Activated CD4-positive, alpha-beta T cell treated with anti-CD3 and anti-CD28 coated beads, Interleukin-10, Interleukin-2, amounts not matched to agents 100 ng/mL and 50 ng/mL, durations not matched to agents 16 hours and 8 hours (primary cell): Measurements from ENCODE around the gene P3H3.

Experiments used
- DNase-seq: peaks from one replicate; pipeline ENCODE4 v3.0.0-alpha.2; 2020

P3H3 gene, protein sequence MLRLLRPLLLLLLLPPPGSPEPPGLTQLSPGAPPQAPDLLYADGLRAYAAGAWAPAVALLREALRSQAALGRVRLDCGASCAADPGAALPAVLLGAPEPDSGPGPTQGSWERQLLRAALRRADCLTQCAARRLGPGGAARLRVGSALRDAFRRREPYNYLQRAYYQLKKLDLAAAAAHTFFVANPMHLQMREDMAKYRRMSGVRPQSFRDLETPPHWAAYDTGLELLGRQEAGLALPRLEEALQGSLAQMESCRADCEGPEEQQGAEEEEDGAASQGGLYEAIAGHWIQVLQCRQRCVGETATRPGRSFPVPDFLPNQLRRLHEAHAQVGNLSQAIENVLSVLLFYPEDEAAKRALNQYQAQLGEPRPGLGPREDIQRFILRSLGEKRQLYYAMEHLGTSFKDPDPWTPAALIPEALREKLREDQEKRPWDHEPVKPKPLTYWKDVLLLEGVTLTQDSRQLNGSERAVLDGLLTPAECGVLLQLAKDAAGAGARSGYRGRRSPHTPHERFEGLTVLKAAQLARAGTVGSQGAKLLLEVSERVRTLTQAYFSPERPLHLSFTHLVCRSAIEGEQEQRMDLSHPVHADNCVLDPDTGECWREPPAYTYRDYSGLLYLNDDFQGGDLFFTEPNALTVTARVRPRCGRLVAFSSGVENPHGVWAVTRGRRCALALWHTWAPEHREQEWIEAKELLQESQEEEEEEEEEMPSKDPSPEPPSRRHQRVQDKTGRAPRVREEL

DNA sequence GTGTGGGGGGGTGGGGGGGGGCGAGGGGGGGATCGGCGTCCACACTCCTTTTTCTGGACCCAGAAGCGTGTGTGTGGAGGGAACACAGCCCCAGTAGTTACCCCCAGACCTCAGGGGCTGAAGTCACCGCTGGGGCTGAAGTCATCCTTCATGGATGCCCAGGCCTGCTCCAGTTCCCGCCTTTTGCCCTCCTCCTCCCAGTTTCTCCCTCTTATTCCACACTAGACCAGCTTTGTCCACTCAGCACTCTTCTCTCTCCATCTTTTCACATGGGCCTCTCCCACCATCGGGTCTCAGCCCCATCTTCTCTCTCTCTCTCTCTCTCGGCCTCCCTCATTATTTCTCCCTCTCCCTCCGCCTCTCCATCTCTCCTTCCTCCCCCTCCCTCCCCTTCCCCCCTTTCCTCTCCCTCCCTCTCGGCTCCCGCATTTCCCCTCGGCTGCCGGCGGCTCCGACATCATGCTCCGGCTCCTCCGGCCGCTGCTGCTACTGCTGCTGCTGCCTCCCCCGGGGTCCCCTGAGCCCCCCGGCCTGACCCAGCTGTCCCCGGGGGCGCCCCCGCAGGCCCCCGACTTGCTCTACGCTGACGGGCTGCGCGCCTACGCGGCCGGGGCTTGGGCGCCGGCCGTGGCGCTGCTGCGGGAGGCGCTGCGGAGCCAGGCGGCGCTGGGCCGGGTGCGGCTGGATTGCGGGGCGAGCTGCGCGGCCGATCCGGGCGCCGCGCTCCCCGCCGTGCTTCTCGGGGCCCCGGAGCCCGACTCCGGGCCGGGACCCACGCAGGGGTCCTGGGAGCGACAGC, at the start of gene P3H3:
Gene P3H3 (plus strand): TSS at position 426 of the 799 bp plus-strand sequence. CDS start 34 bp downstream, at position 460.
- no peak for DNase-seq

DNA sequence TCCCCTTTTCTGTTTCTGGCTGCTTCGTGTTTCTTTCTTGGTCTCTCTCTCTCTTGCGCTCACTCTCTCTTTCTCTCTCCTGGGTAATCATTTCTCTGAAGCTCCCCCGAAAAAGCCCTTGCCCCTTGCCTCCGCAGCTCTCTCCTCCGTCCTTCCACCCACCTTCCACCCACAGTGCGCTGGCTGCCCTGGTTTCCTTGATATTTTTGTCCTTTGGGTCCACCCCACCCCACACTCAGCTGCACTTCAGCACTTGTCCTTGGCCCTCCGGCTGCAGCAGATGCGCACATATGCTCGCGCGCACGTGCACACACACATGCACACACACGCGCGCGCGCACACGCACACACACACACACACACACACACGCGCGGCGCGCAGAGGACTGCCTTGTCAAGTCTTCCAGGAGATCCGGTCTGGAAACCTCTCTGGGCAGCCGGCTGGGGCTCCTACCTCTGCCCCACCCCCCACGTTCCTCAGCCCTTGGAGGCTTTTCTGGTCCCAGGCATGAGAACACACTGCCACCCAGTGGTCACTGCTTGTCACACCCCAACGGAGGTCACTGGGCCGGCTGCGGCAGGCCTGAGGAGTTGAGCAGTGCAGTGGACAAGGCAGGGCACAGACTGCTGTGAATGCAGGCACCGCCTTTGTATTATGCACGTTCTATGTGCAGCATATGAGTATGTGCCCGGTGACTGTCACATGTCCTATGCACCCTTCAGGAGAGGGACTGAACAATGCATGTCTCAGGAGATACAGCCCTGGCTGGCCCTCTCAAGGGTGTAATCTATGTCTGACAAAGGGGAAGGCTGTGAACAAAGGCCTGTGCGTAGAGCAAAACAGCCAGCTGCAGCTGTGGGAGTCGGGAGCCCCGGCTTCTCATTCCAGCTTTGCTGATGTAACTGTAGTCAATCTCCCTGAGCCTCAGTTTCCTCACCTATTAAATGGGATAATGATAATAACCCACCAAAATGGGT, 49.3 kb upstream of the P3H3 start:
- DNase-seq, result peak; percentile 93

DNA sequence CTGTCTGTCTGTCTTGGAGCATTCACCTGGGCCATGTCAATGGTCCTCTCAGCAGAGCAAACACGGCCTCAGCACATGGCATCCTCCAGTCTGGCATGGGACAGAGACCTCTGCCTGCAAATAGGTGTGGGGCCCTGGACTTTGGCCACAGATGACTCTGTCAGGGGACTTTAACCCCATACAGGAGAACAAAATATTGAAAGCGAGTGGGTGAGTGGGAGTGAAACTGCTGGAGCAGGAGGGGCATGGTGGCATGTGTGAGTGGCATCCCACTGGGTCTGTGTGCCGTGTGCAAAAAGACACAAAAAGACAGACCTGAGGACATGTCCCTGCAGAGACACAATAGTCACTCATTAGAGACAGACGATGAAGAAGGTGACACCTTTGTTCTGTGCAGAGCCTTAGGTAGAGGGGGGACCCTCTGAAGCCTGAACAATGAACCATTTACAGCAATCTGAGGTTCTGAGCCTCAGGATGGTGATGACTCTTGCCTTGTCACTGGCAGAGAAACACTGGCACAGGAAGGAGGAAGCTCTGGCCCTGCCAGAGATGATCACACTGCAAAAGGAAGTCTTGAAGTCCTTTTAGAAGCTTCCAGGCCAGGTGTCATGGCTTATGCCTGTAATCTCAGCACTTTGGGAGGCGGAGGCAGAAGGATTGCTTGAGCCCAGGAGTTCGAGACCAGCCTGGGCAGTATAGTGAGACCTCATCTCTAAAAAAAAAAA, 48.3 kb upstream of the P3H3 start:
- DNase-seq, result no peak

DNA sequence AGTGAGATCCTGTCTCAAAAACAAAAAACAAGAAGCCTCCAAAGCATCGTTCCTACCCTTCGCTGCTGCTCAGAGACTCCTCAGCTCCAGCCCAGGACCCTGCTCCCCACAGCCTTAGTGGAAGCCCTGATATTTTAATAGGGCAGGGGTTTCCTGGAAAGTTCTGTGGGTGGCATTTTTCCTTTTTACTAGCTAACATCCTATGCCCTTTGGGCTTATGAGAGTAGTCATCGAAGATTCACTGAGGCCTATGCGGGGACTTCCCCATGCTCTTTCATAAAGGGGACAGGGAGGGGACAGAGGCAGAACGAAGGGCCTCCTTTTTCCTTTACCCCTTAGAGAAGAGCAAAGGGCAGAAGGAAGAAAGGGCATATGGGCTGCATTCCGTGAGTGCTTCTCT, 47.6 kb upstream of the P3H3 start:
- peak; percentile 57 for DNase-seq

DNA sequence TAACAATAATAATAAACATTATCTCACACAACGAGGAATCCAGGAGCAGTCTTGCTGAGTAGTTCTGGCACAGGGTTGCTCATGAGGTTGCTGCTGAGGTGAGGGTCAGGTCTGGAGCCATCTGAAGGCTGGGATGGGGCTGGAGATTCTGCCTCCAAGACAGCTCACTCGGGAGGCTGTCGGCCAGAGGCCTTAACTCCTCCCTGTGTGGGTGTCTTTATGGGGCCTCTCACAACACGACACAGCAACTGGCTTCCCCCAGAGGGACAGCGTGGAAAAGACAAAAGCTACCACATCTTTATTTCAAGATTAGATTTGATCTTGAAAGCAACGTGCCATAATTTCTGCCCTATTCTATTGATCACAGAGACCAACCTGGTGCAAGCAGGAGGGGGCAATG, 46.1 kb upstream of the P3H3 start:
- no peak for DNase-seq

DNA sequence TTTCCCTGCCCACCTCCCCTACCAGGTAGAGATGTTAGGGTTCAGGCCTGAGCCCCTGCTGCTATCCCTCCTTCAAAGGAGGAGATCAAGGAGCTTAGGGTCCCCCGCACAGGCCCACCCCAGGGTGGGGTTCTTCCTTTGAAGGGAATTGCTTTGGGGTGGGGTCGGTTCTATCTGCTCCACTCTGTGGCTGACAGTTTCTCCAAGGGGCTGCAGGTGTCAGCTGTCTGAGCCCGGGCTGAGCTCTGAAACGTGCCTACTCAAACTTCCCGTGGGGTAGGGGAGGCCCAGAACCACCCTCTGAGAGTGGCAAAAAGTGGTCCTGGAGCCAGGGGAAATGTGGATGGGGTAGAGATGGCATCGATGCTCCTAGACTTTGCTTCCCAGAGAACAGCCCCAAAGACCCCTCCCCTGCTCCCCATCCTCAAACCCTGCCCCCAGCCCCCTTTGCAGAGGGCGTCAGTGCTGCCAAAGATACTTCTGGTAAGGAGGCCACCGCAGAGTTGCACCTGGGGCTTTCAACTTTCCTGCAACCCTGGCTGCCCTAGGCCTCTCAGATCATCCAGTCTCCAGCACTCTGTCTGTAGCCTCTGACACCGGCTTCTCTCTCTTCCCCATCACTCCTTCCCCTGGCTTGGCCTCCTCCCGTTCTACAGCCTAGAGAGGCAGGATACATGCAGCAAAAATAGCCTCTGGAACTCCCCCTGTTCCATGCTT, 45.2 kb upstream of the P3H3 start:
- no peak for DNase-seq

DNA sequence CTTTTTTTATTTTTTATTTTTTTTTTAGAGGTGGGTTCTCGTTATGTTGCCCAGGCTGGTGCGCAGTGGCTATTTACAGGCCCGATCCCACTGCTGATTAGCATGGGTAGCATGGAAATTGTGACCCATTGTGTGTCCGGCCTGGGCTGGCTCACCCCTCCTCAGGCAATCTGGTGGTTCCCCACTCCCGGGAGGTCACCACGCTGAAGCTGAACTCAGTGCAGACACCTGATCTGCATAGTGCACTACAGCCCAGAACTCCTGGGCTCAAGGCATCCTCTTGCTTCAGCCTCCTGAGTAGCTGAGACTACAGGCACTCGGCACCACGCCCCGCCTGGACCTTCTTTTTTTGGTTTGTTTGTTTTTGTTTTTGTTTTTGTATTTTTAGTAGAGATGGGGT, 44.4 kb upstream of the P3H3 start:
- DNase-seq, result no peak

DNA sequence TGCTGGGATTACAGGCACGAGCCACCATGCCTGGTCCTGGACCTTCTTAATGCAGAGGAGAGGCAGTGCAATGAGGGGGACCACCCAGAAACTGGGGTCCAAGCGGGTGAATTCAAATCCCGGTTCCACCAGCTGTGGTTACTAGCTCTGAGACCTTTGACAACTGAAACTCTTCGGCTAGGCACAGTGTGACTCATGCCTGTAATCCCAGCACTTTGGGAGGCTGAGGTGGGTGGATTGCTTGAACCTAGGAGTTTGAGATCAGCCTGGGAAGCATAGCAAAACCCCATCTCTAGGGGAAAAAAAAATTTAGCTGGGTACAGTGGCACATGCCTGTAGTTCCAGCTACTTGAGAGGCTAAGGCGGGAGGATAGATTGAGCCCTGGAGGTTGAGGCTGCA, 43.9 kb upstream of the P3H3 start:
- DNase-seq, result no peak

DNA sequence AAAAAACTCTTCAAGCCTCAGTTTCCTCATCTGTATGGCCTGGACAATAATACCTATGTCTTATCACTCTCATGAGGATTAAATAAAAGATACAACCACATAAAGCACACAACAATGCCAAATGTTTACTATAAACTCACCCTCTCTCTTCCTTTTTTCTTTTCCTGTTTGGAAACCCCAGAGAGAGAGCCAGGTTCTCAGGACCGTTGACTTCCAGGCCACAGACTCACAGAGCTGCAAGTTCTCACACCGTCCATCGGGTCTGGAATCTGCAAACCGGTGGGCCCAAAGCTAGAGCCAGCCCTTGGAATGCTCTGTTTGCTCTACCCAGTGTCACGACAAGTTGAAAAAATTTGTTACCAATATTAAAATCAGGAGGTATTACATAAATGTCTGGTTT, 43.4 kb upstream of the P3H3 start:
- no peak for DNase-seq

DNA sequence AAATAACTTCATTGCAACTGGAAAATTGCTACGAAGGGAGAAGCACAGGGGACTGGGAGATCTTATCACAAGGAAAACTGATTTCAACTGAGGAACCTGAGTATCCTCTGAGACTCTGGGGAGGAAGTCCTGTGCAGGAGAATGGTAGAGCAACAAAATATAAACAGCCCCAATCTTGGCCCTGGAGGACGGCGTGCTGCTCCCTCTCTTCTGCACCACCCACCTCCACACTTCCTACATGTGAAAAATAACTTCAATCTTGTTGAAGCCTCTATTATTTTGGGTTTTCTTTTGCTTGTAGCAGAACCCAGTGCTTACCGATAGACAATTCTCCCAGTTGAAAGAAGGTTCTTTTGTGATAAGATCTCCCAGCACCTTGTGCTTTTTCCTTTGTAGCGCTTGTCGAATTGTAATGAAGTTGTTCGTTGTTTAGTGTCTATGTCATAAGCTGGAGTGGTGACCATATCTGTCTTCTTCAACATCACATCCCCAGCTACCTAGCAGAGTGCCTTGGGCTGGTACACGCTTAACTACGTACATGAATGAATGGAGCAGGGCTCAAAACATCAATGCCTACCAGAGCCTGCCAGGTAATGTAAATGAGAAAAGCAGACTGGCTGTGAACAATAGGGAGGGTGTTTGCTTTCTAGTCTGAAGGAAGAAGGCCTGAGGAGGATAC, 41.7 kb upstream of the P3H3 start:
- DNase-seq, result no peak

DNA sequence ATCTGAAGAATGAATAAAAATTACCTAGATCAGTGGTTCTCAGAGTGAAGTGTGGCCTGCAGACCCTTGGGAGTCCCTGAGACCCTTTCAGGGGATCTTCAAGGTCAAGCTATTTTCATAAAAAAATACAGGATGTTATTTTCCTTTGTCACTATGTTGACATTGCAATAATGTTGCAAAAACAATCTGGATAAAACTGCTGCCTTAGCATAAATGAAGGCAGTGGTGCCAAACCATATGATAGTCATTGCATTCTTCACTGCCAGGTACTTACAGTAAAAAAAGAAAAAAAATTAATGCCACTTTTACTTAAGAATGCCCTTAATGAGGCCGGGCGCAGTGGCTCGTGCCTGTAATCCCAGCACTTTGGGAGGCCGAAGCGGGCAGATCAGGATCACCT, 40.9 kb upstream of the P3H3 start:
- no peak for DNase-seq

DNA sequence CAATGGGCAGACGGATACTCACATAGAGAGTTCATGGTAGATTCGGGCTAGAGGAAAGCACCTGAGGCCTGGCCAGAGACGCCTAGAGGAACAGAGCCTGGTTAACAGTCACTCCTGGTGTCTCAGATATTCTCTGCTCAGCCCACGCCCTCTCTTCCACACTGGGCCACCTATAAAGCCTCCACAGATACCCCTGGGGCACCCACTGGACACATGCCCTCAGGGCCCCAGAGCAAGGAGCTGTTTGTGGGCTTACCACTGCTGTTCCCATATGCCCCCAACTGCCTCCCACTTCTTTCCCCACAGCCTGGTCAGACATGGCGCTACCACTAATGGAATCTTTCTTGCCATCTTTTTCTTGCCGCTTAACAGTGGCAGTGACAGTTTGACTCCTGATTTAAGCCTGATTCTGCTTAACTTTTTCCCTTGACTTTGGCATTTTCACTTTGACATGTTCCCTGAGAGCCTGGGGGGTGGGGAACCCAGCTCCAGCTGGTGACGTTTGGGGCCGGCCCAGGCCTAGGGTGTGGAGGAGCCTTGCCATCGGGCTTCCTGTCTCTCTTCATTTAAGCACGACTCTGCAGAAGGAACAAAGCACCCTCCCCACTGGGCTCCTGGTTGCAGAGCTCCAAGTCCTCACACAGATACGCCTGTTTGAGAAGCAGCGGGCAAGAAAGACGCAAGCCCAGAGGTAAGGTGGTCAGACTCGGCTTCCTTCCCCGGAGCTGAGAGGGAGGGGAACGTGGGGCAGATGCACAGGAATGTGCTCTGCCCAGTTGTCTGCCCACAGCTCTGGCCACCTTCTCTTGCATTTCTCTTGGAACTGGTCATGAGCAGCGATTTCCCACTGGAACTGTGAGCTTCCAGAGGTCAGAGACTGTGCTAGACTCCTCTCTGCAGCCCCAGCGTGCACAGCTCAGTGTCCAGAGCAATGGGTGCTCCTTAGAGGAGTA, 39.0 kb upstream of the P3H3 start, which contains the start of gene CD4:
Gene CD4 (plus strand): TSS at position 557 of the 953 bp plus-strand sequence. CDS start 10,611 bp downstream, outside the sequence.
- peak; percentile 95 for DNase-seq

DNA sequence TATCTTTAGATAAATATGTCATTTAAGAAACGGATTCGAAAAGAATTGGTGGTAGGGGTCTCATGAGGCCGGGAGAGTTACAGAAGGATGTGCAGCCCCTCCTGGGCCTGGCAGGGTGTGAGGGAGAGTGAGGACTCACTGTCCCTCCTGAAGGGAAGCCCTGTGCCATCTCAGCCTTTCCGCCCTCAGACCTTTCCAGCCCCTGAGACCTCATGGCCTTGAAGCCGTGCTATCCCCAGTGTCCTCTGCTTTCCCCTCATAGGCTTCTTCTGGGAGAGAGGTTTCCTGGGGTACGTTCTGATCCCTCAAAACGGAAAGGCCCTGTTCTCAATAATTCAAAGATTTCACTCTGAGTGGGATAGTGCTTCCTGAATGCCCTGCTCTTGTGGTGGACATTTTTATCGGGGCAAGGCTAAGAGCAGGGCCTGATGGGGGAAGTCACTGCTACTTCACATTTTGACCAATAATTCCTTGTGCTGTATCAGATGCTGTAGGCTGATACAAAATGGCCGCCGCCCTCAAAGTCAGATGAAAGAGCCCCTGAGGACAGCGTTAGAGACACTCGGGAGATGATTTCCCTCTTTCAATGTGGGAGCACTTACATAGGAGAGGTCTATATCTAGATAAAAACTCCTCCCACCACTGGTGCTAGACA, 37.6 kb upstream of the P3H3 start:
- DNase-seq, result peak; percentile 78

DNA sequence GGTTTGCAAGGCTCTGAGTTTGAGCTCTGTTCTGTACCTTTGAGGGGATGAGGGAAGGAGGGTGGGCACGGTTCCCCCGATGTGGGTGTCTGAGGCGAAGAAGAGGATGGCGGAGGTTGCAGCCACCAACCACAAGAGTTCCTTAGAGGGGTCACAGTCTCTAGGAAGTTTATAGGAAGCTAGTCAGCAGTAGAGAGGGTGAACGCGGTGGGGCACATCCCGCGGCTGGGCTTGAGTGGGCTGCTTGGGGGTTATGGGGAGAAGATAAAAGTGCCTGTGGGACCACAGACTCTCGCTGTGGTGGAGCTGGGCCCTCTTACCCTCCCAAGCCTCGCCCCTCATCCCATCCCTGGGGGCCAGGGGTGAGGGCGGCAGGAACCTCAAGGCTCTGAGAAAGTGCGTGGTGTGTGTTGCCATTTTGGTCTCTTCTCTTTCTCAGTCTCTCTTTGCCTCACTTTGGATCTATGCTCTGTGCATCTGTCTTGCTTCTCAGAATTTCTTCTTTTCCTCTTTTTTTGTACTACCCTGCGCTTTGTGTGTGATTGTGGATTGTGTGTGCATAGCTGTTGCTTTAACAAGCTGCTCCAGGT, 36.2 kb upstream of the P3H3 start:
- no peak for DNase-seq

DNA sequence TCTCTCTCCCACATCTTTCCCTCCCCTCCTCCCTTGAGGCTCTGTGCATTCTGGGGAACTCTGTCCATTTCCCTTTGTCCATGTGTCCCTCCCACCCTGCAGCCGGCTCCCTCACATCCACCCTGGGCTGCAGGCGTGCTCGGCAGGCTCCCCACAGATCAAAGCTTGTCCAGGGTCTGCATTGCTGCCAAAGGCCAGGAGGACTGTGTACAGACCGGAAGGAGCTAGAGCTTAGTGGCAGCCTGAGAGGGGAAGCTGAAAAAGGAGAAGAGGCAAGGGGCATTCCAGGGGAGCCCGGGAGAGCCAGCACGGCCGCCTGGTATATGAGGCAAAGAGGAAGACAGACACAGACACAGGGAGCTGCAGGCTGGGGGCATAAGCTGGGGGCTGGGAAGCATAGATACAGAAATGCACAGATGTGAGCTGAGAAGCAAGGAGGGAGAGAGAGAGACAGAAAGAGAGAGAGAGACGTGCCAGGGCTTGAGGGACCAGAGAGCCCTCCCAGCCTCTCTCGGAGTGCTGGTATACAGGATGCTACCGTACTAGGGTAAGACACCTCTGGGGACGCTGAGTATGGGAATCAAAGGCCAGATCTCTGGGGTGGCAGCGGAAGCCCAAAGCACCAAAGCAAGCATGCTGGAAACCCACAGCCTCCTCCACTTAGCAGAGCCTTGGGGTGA, 35.5 kb upstream of the P3H3 start:
- peak; percentile 64 for DNase-seq

DNA sequence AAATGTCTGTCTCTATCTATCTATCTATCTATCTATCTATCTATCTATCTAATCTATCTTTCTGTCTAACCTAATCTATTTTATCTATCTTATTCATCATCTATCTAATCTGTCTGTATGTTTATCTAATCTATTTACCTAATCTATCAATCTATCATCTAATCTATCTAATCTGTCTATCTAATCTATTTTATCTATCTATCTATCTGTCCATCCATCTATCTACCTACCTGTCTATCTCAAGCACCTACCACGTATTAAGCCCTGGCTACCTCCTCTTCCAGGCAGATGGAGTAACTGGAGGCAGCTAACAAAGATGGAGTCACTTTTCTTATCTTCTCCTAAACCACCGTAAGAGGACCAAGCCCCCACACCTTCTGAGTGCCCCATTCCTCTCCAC, 33.1 kb upstream of the P3H3 start:
- no peak for DNase-seq

DNA sequence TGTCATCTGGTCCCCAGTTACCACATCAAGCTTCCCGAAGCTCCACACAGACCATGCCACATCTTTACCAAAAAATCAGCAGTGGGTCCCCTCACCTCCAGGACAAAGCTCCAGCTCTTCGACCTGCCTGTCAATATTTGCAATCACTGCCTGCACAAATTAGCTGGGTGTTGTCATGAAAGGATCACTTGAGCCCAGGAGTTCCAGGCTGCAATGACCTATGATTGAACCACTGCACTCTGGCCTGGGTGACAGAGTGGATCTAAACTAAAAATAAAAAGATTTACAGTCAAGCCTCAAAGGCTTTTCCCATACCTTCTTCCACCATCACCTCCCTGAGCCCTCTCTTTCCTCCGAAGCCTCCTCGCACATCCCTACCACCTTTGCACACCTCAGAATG, 31.6 kb upstream of the P3H3 start:
- no peak for DNase-seq
